RWPE2 (cell line): ENCODE data around the gene VIPR1.

Experiments
- ATAC-seq: fragments of 200-7000 bp; cut with Tn5 transposase; 3 replicates; pipeline ENCODE4 v1.9.1; 2021; ENCODE audit warnings: low read depth
- DNase-seq: peaks from one replicate; pipeline ENCODE4 v3.0.0-alpha.2; 2020; ENCODE audit warnings: low spot score
- H3K27ac ChIP-seq: fragments of 450-650 bp; 2 replicates; pipeline ENCODE4 v1.5.1; 2017; ENCODE audit warnings: mild to moderate bottlenecking; ENCODE audit not compliant: poor library complexity, severe bottlenecking
- H3K27me3 ChIP-seq: fragments of 250-450 bp; sonication (Bioruptor Pico); 2 replicates; pipeline ENCODE4 v1.5.1; 2021; ENCODE audit warnings: mild to moderate bottlenecking, moderate library complexity; ENCODE audit not compliant: insufficient read depth, poor library complexity, severe bottlenecking
- H3K36me3 ChIP-seq: fragments of 250-450 bp; sonication (Bioruptor Pico); 2 replicates; pipeline ENCODE4 v1.5.1; 2020; ENCODE audit warnings: low read depth, mild to moderate bottlenecking, moderate library complexity
- H3K4me1 ChIP-seq: fragments of 250-450 bp; sonication (Bioruptor Pico); 2 replicates; pipeline ENCODE4 v1.5.1; 2021; ENCODE audit warnings: mild to moderate bottlenecking, moderate library complexity; ENCODE audit not compliant: insufficient read depth, poor library complexity, severe bottlenecking
- H3K4me3 ChIP-seq: fragments of 250-450 bp; sonication (Bioruptor Pico); 2 replicates; pipeline ENCODE4 v1.5.1; 2021; ENCODE audit warnings: mild to moderate bottlenecking, moderate library complexity; ENCODE audit not compliant: severe bottlenecking
- H3K9me3 ChIP-seq: fragments of 250-450 bp; sonication (Bioruptor Pico); 2 replicates; pipeline ENCODE4 v1.5.1; 2021; ENCODE audit warnings: mild to moderate bottlenecking, moderate library complexity; ENCODE audit not compliant: severe bottlenecking
- TF ChIP-seq, protein P1 (sequence below): fragments of 450-650 bp; IDR thresholded peaks from one replicate; pipeline ENCODE4 v1.5.1; 2017; ENCODE audit warnings: mild to moderate bottlenecking, moderate library complexity; ENCODE audit not compliant: poor library complexity, severe bottlenecking

Gene VIPR1

GRCh38 chr3:42507761-42508335, 5.4 kb downstream of the VIPR1 start:
- TF ChIP-seq, protein P1, sequence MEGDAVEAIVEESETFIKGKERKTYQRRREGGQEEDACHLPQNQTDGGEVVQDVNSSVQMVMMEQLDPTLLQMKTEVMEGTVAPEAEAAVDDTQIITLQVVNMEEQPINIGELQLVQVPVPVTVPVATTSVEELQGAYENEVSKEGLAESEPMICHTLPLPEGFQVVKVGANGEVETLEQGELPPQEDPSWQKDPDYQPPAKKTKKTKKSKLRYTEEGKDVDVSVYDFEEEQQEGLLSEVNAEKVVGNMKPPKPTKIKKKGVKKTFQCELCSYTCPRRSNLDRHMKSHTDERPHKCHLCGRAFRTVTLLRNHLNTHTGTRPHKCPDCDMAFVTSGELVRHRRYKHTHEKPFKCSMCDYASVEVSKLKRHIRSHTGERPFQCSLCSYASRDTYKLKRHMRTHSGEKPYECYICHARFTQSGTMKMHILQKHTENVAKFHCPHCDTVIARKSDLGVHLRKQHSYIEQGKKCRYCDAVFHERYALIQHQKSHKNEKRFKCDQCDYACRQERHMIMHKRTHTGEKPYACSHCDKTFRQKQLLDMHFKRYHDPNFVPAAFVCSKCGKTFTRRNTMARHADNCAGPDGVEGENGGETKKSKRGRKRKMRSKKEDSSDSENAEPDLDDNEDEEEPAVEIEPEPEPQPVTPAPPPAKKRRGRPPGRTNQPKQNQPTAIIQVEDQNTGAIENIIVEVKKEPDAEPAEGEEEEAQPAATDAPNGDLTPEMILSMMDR: no peak
- no peaks in the 10 kb centered on the region for H3K4me1 ChIP-seq
- no peaks in the 10 kb centered on the region for H3K9me3 ChIP-seq
- H3K27ac ChIP-seq: no peak overlapping the region
- H3K27me3 ChIP-seq: no peaks in the 10 kb centered on the region
- DNase-seq (peak; percentile 28), ATAC-seq (no peak)
- H3K36me3 ChIP-seq: no peaks in the 10 kb centered on the region
- no peak overlapping the region for H3K4me3 ChIP-seq

GRCh38 chr3:42508562-42508961, 6.1 kb downstream of the VIPR1 start:
- ATAC-seq: no peak
- Histone ChIP-seq H3K9me3 (no peaks in the 10 kb centered on the region), H3K4me1 (no peaks in the 10 kb centered on the region), H3K27ac (no peak overlapping the region), H3K36me3 (no peaks in the 10 kb centered on the region), H3K4me3 (no peak overlapping the region), H3K27me3 (no peaks in the 10 kb centered on the region)
- DNase-seq: peak; percentile 19
- TF ChIP-seq, protein P1: no peak

- H3K9me3 ChIP-seq: no peaks in the 10 kb centered on the region
- TF ChIP-seq, protein P1: no peak
- H3K4me1 ChIP-seq: no peaks in the 10 kb centered on the region
- H3K36me3 ChIP-seq: no peaks in the 10 kb centered on the region
- H3K27ac ChIP-seq: no peak overlapping the region
- no peak for ATAC-seq
- no peaks in the 10 kb centered on the region for H3K27me3 ChIP-seq
- DNase-seq: peak; percentile 15
- H3K4me3 ChIP-seq: no peak overlapping the region
Observed at GRCh38 chr3:42509111-42509510, 6.7 kb downstream of the VIPR1 start.

GRCh38 chr3:42510325-42510724, 7.9 kb downstream of the VIPR1 start:
- TF ChIP-seq, protein P1: no peak
- H3K9me3 ChIP-seq: no peaks in the 10 kb centered on the region
- no peak for ATAC-seq
- no peak overlapping the region for H3K4me3 ChIP-seq
- DNase-seq: no peak
- no peaks in the 10 kb centered on the region for H3K27me3 ChIP-seq
- peaks cover 6% of the 10 kb centered on the region for H3K4me1 ChIP-seq
- no peaks in the 10 kb centered on the region for H3K36me3 ChIP-seq
- H3K27ac ChIP-seq: no peak overlapping the region

DNA sequence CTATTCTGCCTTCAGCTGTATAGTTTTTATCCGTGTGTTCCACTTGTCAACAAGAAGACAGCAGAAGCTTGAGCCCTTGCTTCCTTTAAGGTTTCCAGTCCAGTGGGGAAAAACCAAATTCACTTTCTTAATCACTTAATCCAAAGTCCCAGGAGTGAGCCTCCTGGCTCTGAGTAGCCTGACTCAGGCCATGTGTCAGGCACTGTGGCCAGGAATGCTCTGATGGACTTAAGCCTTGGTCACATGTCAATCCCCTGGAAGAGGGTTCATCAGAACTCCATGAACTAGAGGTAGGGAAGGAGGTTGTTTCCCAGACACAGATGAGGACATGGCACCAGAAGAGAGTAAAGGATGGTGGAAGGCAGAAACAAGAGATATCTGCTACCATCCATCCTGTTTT, 8.8 kb downstream of the VIPR1 start:
- Histone ChIP-seq H3K27ac (no peak overlapping the region), H3K9me3 (no peaks in the 10 kb centered on the region), H3K36me3 (no peaks in the 10 kb centered on the region), H3K4me3 (no peak overlapping the region), H3K27me3 (no peaks in the 10 kb centered on the region), H3K4me1 (peaks cover 13% of the 10 kb centered on the region)
- no peak for DNase-seq
- no peak for ATAC-seq
- TF ChIP-seq, protein P1: no peak
